GM12873 (cell line): Measurements from ENCODE around the gene IGDCC3.

ENCODE experiments used
- TF ChIP-seq, protein P1 (sequence below): IDR thresholded peaks from 2 replicates; pipeline ENCODE4 v1.5.1; 2012; ENCODE audit warnings: low read depth, mild to moderate bottlenecking, moderate library complexity, low read length, control low read depth; ENCODE audit not compliant: insufficient read depth; ENCODE audit errors: missing control alignments

The IGDCC3 gene

DNA sequence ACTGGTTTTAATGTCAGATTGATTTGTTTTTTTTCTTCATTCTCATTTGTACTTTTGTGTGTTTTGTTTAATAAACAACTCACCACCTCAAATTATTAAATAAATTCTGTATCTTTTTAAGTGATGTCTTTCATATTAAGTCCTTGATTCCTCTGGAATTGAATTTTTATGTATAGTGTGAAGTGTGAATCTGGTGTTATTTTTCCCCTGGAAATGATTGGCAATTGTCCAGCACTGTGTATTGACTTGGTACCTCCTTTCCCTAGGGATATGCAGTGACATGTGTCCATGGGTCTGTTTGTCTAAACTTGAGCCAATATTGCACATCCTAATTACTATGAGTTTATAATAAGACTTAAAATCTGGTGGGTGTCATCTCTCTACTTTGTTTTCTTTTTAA lies 71.3 kb downstream of the IGDCC3 start:
- TF ChIP-seq, protein P1, sequence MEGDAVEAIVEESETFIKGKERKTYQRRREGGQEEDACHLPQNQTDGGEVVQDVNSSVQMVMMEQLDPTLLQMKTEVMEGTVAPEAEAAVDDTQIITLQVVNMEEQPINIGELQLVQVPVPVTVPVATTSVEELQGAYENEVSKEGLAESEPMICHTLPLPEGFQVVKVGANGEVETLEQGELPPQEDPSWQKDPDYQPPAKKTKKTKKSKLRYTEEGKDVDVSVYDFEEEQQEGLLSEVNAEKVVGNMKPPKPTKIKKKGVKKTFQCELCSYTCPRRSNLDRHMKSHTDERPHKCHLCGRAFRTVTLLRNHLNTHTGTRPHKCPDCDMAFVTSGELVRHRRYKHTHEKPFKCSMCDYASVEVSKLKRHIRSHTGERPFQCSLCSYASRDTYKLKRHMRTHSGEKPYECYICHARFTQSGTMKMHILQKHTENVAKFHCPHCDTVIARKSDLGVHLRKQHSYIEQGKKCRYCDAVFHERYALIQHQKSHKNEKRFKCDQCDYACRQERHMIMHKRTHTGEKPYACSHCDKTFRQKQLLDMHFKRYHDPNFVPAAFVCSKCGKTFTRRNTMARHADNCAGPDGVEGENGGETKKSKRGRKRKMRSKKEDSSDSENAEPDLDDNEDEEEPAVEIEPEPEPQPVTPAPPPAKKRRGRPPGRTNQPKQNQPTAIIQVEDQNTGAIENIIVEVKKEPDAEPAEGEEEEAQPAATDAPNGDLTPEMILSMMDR, result no peak

- TF ChIP-seq, protein P1, result no peak
Measured at GRCh38 chr15:65305776-65306175, 72.0 kb downstream of the IGDCC3 start.

GRCh38 chr15:65305150-65305758 lies 72.5 kb downstream of the IGDCC3 start:
- TF ChIP-seq, protein P1, result no peak

- TF ChIP-seq, protein P1, result peak; percentile 79
Measured at GRCh38 chr15:65304381-65305149, 73.2 kb downstream of the IGDCC3 start, which contains the start of gene RNU5B-1. RNU5B-1 (plus strand) TSS chr15:65304677.

DNA sequence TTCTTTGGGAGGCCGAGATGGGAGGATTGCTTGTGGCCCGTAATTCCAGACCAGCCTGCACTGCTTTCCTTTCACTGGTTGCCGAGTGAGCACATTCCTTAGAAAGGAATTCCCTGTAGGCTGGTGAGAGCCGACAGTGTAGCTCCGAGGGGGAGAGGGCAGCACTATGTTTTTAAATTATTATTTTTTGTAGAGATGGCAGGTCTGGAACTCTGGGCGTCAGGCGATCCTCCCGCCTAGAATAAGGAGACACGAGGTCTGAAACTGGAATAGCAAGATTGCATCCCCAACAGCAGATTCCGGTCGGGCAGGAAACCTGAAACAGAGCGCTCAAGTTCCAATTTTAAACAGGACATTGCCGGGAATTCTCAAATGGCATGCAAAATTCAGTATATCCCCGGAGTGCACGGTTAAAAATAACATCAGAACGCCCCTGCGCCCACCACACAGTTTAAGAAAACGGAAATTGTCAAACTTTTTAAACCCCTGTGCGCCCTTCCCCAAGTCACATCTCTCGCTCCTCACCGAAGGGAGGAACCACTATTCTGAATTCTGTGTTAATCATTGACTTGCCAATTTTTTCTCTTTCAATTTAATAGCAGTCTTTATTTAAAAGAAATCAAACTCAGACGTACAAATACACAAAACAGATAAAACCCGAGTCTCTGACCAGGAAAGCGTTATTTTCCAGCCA lies 74.0 kb downstream of the IGDCC3 start:
- TF ChIP-seq, protein P1, result no peak

DNA sequence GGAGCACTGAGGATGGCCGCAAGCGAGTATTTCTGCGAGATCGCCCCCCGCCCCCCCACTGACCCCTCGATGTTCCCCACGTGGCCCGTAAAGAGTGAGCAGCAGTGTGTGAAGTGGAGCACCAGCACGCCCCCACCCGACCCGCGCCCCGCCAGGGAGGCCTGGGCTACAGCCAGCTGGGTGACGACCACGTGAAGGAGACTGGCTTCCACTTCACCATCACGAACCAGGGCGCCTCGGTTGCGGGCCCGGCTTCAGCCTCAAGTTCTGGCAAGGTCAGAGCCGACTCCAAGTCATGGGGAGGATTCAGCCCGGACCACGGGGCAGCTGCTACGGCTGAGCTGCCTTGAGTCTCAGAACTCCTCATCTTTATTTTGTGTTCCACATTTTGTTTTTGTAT lies 75.7 kb downstream of the IGDCC3 start:
- TF ChIP-seq, protein P1, result no peak

GRCh38 chr15:65300924-65301441 lies 76.8 kb downstream of the IGDCC3 start:
- TF ChIP-seq, protein P1, result no peak
